ENCODE data around the gene CNGA3.
A peak's percentile ranks its signal among the peaks of the same experiment; 100 is the strongest.

CNGA3 gene

GRCh38 chr2:98444436-98445176 is 98.3 kb downstream of the CNGA3 start, which contains the start of gene INPP4A:
TSS of gene INPP4A (plus strand) at chr2:98444858. CDS start at chr2:98520049, 75,191 bp downstream.
- peak; percentile 45 to 75 for DNase-seq

- no peak for DNase-seq
Observed at GRCh38 chr2:98445177-98445682, 99.0 kb downstream of the CNGA3 start.

- no peak for DNase-seq
Observed at GRCh38 chr2:98445683-98446581, 99.7 kb downstream of the CNGA3 start.

GRCh38 chr2:98446850-98447249 is 100.6 kb downstream of the CNGA3 start:
- no peak for DNase-seq
